HepG2 (cell line): ENCODE data around the gene ZNF430. TPM values are rescaled to one million over a fixed set of nuclear protein-coding genes. Genes with fewer than 3 reads are reported as not detected.

ENCODE experiments used
- GABPA ChIP-seq, 2 experiments: IDR thresholded peaks; 2 replicates each; pipeline ENCODE4 v1.6.1; 2011 to 2016; ENCODE audit warnings: low read depth in 2 of 2, low read length in 1 of 2, missing biosample characterization in 1 of 2, missing genetic modification characterization in 1 of 2
- NFYB ChIP-seq: sonication (generic); formaldehyde crosslinking; IDR thresholded peaks from 2 replicates; pipeline ENCODE4 v1.4.0; 2020; ENCODE audit warnings: missing genetic modification reagents
- POLR2A ChIP-seq, 2 experiments: IDR thresholded peaks; 2 replicates each; pipeline ENCODE4 v1.6.1; 2011; ENCODE audit warnings: low read depth in 2 of 2, low read length in 2 of 2, mild to moderate bottlenecking in 1 of 2, moderate library complexity in 1 of 2; ENCODE audit not compliant: insufficient read depth in 1 of 2
- PRMT3 ChIP-seq: sonication (generic); formaldehyde crosslinking; IDR thresholded peaks from 2 replicates; pipeline ENCODE4 v1.8.1; 2022; ENCODE audit warnings: low read depth, mild to moderate bottlenecking, moderate library complexity, missing genetic modification reagents, borderline replicate concordance
- RBFOX2 ChIP-seq: fragments of 200-400 bp; formaldehyde crosslinking; IDR thresholded peaks from 2 replicates; pipeline ENCODE4 v1.6.1; 2017; ENCODE audit warnings: low read depth, mild to moderate bottlenecking, low read length
- SRSF1 ChIP-seq: fragments of 200-400 bp; formaldehyde crosslinking; optimal IDR thresholded peaks from 2 replicates; pipeline ENCODE3; 2017; ENCODE audit warnings: mild to moderate bottlenecking, low read depth, low read length, moderate library complexity
- SYNCRIP ChIP-seq: fragments of 200-400 bp; formaldehyde crosslinking; IDR thresholded peaks from 2 replicates; pipeline ENCODE4 v1.6.1; 2018; ENCODE audit warnings: mild to moderate bottlenecking, low read depth, low read length; ENCODE audit not compliant: insufficient read depth
- TEAD3 ChIP-seq: optimal IDR thresholded peaks from 2 replicates; pipeline ENCODE3; 2016; ENCODE audit warnings: borderline replicate concordance
- TFDP1 ChIP-seq: IDR thresholded peaks from 2 replicates; pipeline ENCODE4 v1.6.1; 2016; ENCODE audit warnings: missing compliant biosample characterization, missing genetic modification reagents, borderline replicate concordance
- ZNF687 ChIP-seq: sonication (generic); formaldehyde crosslinking; IDR thresholded peaks from 2 replicates; pipeline ENCODE4 v1.5.1; 2020; ENCODE audit warnings: mild to moderate bottlenecking, missing genetic modification reagents, moderate library complexity
- ZNF770 ChIP-seq: sonication (generic); formaldehyde crosslinking; IDR thresholded peaks from 2 replicates; pipeline ENCODE4 v1.5.0; 2020; ENCODE audit warnings: mild to moderate bottlenecking, missing genetic modification reagents
- polyA plus RNA-seq, 8 experiments: library from polyadenylated mRNA; depleted of rRNA in 3 of 8; stranded (reverse) in 7 of 8; unstranded in 1 of 8; fragments of >200 nt; fragmentation: Illumina TruSeq in 4 of 8; extraction: Trizol in 4 of 8; gene quantifications; 2 replicates each; pipeline versions ENCODE4 v1.2.1 to v1.2.3, GENCODE V29; 2011 to 2016; ENCODE audit warnings: low read depth in 4 of 8, missing spikeins in 1 of 8, mixed read lengths in 1 of 8; ENCODE audit not compliant: insufficient read depth in 1 of 8
- total RNA-seq, 5 experiments: library from RNA; depleted of rRNA; stranded (reverse); fragments of >200 nt; fragmentation: Illumina TruSeq; extraction: Trizol; gene quantifications; 2 replicates each; pipeline ENCODE4 v1.2.3, GENCODE V29; 2016; ENCODE audit warnings: low read depth in 1 of 5
- TF ChIP-seq, protein P1 (sequence below): sonication (generic); IDR thresholded peaks from 2 replicates; pipeline ENCODE4 v1.6.1; 2016; ENCODE audit warnings: low read depth, borderline replicate concordance
- TF ChIP-seq, protein P2 (sequence below): sonication (generic); formaldehyde crosslinking; IDR thresholded peaks from 2 replicates; pipeline ENCODE4 v1.4.0; 2020; ENCODE audit warnings: missing genetic modification reagents, borderline replicate concordance
- TF ChIP-seq, protein P3 (sequence below): IDR thresholded peaks from 2 replicates; pipeline ENCODE4 v1.6.1; 2016; ENCODE audit warnings: low read depth

Gene ZNF430
- total and polyA plus RNA-seq, 2 of the 13 experiments (the other 11 are each of a cell fraction or from before 2014, with no cell fraction given) = 4.1 to 6.9 TPM

DNA sequence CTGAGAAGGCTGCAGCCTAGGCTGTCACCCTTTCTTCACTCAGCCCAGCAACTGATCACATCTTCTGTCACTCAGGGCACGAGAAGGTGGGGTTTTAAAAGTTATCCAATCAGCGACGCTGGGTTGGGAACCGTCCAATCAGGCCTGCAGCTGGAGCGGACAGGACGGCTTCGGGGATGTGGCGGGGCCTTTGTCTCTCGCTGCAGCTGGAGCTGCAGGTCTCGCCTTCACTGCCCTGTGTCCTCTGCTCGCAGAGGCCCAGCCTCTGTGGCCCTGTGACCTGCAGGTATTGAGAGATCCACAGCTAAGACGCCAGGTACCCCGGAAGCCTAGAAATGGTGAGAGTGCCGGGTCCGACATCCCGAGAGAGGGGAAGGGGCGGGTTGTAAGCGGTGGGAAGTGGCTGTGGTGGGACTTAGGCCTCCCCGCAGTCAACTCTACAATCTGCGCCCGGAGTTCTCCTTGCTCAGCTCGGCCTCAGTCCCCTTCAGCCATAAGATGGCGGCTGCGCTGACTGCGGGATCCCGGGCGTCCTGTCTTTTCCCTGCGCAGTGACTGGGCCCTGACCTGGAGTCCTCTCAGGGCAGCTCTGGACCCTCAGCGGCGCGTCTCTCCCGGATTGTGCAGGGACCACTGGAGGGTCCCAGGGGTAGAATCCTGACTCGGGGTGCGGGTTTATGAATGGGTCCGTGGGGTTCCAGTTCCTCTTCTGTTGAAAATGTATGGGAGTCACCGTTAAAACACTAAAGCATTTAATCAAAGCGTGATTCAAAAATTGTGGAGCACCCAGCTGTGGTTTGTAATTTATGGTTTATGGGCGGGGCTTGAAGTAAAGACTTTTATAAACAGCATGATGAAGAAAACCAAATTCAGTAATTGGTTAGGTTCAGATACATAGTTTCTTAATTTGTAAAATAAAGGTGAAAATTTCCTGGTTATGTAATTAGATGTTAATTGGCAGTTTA is 61.8 kb downstream of the ZNF430 start, which contains the start of gene ZNF714 (continued):
- TF ChIP-seq ZNF770 (CRISPR knock-in tag) (peak; percentile 85), TFDP1 (peak; percentile 92), SYNCRIP (no peak), NFYB (CRISPR knock-in tag) (peak; percentile 98), RBFOX2 (peak; percentile 59), PRMT3 (CRISPR knock-in tag) (no peak), SRSF1 (peak; percentile 26), ZNF687 (CRISPR knock-in tag) (peak; percentile 75), TEAD3 (CRISPR knock-in tag) (no peak), POLR2A (IDR thresholded peaks at IDR 0.05; ENCODE audit: insufficient read depth in 1 of 2, low read depth in 2 of 2, low read length in 2 of 2) (peak; percentile 90 to 98), GABPA (IDR thresholded peaks at IDR 0.05; ENCODE audit: low read depth, low read length) (no peak), GABPA (CRISPR knock-in tag; IDR thresholded peaks at IDR 0.05; ENCODE audit: low read depth) (no peak)
- TF ChIP-seq, protein P1, sequence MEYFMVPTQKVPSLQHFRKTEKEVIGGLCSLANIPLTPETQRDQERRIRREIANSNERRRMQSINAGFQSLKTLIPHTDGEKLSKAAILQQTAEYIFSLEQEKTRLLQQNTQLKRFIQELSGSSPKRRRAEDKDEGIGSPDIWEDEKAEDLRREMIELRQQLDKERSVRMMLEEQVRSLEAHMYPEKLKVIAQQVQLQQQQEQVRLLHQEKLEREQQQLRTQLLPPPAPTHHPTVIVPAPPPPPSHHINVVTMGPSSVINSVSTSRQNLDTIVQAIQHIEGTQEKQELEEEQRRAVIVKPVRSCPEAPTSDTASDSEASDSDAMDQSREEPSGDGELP = peak; percentile 70; the same call in 1 of the 2 replicates
- TF ChIP-seq, protein P2, sequence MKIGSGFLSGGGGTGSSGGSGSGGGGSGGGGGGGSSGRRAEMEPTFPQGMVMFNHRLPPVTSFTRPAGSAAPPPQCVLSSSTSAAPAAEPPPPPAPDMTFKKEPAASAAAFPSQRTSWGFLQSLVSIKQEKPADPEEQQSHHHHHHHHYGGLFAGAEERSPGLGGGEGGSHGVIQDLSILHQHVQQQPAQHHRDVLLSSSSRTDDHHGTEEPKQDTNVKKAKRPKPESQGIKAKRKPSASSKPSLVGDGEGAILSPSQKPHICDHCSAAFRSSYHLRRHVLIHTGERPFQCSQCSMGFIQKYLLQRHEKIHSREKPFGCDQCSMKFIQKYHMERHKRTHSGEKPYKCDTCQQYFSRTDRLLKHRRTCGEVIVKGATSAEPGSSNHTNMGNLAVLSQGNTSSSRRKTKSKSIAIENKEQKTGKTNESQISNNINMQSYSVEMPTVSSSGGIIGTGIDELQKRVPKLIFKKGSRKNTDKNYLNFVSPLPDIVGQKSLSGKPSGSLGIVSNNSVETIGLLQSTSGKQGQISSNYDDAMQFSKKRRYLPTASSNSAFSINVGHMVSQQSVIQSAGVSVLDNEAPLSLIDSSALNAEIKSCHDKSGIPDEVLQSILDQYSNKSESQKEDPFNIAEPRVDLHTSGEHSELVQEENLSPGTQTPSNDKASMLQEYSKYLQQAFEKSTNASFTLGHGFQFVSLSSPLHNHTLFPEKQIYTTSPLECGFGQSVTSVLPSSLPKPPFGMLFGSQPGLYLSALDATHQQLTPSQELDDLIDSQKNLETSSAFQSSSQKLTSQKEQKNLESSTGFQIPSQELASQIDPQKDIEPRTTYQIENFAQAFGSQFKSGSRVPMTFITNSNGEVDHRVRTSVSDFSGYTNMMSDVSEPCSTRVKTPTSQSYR (CRISPR knock-in tag) = no peak
- TF ChIP-seq, protein P3, sequence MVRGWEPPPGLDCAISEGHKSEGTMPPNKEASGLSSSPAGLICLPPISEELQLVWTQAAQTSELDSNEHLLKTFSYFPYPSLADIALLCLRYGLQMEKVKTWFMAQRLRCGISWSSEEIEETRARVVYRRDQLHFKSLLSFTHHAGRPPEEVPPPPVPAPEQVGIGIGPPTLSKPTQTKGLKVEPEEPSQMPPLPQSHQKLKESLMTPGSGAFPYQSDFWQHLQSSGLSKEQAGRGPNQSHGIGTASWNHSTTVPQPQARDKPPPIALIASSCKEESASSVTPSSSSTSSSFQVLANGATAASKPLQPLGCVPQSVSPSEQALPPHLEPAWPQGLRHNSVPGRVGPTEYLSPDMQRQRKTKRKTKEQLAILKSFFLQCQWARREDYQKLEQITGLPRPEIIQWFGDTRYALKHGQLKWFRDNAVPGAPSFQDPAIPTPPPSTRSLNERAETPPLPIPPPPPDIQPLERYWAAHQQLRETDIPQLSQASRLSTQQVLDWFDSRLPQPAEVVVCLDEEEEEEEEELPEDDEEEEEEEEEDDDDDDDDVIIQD (CRISPR knock-in tag) = peak; percentile 48; the same call in 1 of the 2 replicates
